Measurements from ENCODE around the gene SPATA32.

DNA sequence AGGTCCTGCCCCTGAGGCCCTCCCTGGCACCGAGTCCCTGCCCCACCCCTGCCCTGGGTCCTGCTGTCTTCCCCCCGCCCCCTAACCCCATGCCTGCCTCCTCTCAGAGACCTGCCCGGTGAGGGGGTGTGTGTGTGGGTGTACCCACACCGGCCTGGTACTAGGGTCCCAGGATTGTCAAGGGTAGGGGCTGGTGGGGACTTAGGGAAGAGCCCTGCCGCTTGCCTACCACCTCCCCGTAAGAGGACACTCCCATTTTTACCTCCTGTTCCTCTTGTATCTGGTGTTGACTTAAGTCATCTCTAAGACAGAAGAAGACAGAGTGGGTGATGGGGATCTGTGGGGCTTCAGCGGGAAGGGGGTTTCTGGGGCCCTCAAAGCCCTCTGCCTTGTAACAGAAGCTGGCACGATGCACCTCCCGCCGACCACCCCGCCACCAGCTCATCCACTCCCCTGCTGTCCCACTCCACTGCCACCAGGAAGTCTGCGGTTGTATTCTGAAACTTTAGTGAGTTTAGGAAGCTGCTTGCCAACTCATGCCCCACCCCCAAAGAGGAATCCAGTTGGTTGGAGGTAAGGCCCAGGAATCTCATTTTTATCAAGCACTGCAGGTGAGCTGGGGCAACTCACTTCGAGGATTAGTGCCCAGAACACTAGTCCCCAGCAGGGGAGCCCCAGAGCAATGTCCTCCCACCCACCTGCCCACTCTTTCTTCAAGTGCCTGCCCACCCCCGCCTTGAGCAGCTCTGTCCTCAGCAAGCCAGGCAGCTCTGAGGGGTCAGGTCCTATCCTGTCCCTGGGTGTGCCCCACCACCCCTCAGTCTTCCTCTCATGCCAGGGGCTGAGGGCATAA is 5.6 kb downstream of the SPATA32 start:
- TF ChIP-seq POLR2A (IDR thresholded peaks at IDR 0.05; ENCODE audit: low read length) (no peak), GATA1 (IDR thresholded peaks at IDR 0.05; ENCODE audit: low read depth, low read length) (no peak)

Measured in erythroblast (primary cell).